Neural cell (in vitro differentiated cells): ENCODE results near the gene AKR1B1. TPM values are rescaled to one million over a fixed set of nuclear protein-coding genes. Genes with fewer than 3 reads are reported as not detected.

Experiments
- H2AFZ ChIP-seq: fragments of 200-600, 300-800 bp; sonication (generic), shearing (Covaris generic); 2 replicates; pipeline ENCODE4 v1.6.0; 2014; ENCODE audit warnings: low read depth, mild to moderate bottlenecking, antibody characterized with exemption, low read length, moderate library complexity
- H3F3A ChIP-seq: fragments of 200-600 bp; shearing (Covaris generic); 2 replicates; pipeline ENCODE4 v1.6.1; 2016; ENCODE audit warnings: mild to moderate bottlenecking, moderate library complexity, mixed read lengths, antibody characterized with exemption, low read length; ENCODE audit not compliant: insufficient read depth, poor library complexity, severe bottlenecking
- H3K27ac ChIP-seq: fragments of 200-600, 300-800 bp; sonication (generic), shearing (Covaris generic); 2 replicates; pipeline ENCODE4 v1.5.1; 2014; ENCODE audit warnings: mild to moderate bottlenecking, low read length, moderate library complexity
- H3K27me3 ChIP-seq: fragments of 300-800, 200-600 bp; sonication (generic), shearing (Covaris generic); 2 replicates; pipeline ENCODE4 v1.6.0; 2014; ENCODE audit warnings: mild to moderate bottlenecking, low read depth, low read length, moderate library complexity; ENCODE audit not compliant: insufficient read depth
- H3K36me3 ChIP-seq: fragments of 300-800, 200-600 bp; sonication (generic), shearing (Covaris generic); 2 replicates; pipeline ENCODE4 v1.5.1; 2014; ENCODE audit warnings: mild to moderate bottlenecking, antibody characterized with exemption, low read length, moderate library complexity; ENCODE audit not compliant: insufficient read depth
- H3K4me2 ChIP-seq: fragments of 300-800, 200-600 bp; sonication (generic), shearing (Covaris generic); 2 replicates; pipeline ENCODE4 v1.6.0; 2014; ENCODE audit warnings: mild to moderate bottlenecking, low read length
- H3K4me3 ChIP-seq: fragments of 300-800, 200-600 bp; sonication (generic), shearing (Covaris generic); 2 replicates; pipeline ENCODE4 v1.5.1; 2014; ENCODE audit warnings: mild to moderate bottlenecking, low read length, moderate library complexity
- H3K79me2 ChIP-seq: fragments of 200-600 bp; shearing (Covaris generic); replicated peaks from 2 replicates; pipeline ENCODE4 v1.6.0; 2014; ENCODE audit warnings: mild to moderate bottlenecking, low read length, moderate library complexity; ENCODE audit not compliant: insufficient read depth
- H3K9ac ChIP-seq: fragments of 300-800, 200-600 bp; sonication (generic), shearing (Covaris generic); 2 replicates; pipeline ENCODE4 v1.6.1; 2016; ENCODE audit warnings: mild to moderate bottlenecking, low read length, mixed read lengths
- H3K9me2 ChIP-seq: fragments of 200-600 bp; shearing (Covaris generic); 2 replicates; pipeline ENCODE4 v1.6.1; 2016; ENCODE audit warnings: mild to moderate bottlenecking, low read length, mixed read lengths; ENCODE audit not compliant: insufficient read depth
- H3K9me3 ChIP-seq: fragments of 200-600, 300-800 bp; sonication (generic), shearing (Covaris generic); 2 replicates; pipeline ENCODE4 v1.6.1; 2016; ENCODE audit warnings: mild to moderate bottlenecking, mixed run types, low read length, moderate library complexity, mixed read lengths
- H4K20me1 ChIP-seq: fragments of 200-600 bp; shearing (Covaris generic); 2 replicates; pipeline ENCODE4 v1.6.1; 2016; ENCODE audit warnings: mild to moderate bottlenecking, mixed run types; ENCODE audit not compliant: insufficient read depth
- EP300 ChIP-seq: fragments of 450-650 bp; conservative IDR thresholded peaks from 2 replicates; pipeline ENCODE4 v1.6.1; 2014; ENCODE audit warnings: antibody characterized with exemption, mild to moderate bottlenecking, moderate library complexity; ENCODE audit not compliant: poor library complexity, severe bottlenecking
- EZH2 ChIP-seq: fragments of 200-600, 300-800 bp; shearing (Covaris generic), sonication (generic); IDR thresholded peaks from 2 replicates; pipeline ENCODE4 v1.6.1; 2014; ENCODE audit warnings: antibody characterized with exemption, low read length, borderline replicate concordance, mild to moderate bottlenecking; ENCODE audit not compliant: insufficient read depth, poor library complexity, severe bottlenecking
- MXI1 ChIP-seq: fragments of 450-650 bp; conservative IDR thresholded peaks from 2 replicates; pipeline ENCODE4 v1.6.1; 2014; ENCODE audit warnings: antibody characterized with exemption, mild to moderate bottlenecking; ENCODE audit not compliant: poor library complexity, severe bottlenecking
- POLR2AphosphoS5 ChIP-seq: IDR thresholded peaks from 2 replicates; pipeline ENCODE4 v1.6.1; 2012
- RAD21 ChIP-seq: fragments of 450-650 bp; conservative IDR thresholded peaks from 2 replicates; pipeline ENCODE4 v1.6.1; 2014; ENCODE audit warnings: antibody characterized with exemption, mild to moderate bottlenecking, moderate library complexity
- SMC3 ChIP-seq: fragments of 450-650 bp; conservative IDR thresholded peaks from 2 replicates; pipeline ENCODE4 v1.6.1; 2014; ENCODE audit warnings: antibody characterized with exemption, mild to moderate bottlenecking, moderate library complexity; ENCODE audit not compliant: poor library complexity
- TAF1 ChIP-seq: IDR thresholded peaks from 2 replicates; pipeline ENCODE4 v1.6.1; 2012; ENCODE audit warnings: low read depth
- polyA plus RNA-seq: library from polyadenylated mRNA; depleted of rRNA; stranded (reverse); fragments of >200 nt; gene quantifications from 2 replicates; pipeline ENCODE4 v1.2.3, GENCODE V29; 2014
- TF ChIP-seq, protein P1 (sequence below): IDR thresholded peaks from 2 replicates; pipeline ENCODE4 v1.6.1; 2012; ENCODE audit warnings: borderline replicate concordance
- TF ChIP-seq, protein P2 (sequence below): fragments of 450-650 bp; IDR thresholded peaks from 2 replicates; pipeline ENCODE4 v1.5.1; 2014; ENCODE audit warnings: antibody characterized with exemption, mild to moderate bottlenecking, moderate library complexity; ENCODE audit not compliant: poor library complexity, severe bottlenecking

The AKR1B1 gene
- polyA plus RNA-seq, 1 donor from 2014 or later: 202 TPM

DNA sequence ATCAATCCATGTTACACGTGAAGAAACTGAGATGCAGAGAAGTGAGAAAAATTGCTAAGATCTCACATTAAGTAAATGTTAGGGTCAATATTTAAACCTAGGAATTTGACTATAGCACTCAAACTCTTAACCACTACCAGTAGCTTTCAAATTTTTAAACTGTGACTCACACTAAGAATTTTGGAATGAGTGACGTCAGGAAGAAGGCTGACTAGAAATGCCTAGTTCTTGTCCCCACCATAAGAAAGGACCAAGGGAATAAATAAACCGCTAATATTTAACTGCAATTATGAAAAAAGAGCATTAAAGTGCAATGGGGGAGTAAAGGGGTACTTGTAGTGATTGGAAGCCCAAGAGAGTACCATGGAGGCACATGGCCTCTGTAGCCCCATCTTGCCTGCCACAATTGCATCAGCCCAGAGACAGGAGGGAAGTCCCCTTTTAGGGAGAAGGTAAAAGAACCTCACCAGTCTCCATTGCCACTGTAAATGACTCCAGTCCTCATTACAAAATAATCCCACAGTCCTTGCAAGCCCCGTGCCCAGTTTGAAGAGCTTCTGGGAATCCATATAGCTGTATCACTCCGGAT lies 3.5 kb upstream of the AKR1B1 start:
- no peak for TF ChIP-seq POLR2AphosphoS5
- TF ChIP-seq SMC3: no peak
- no peak for TF ChIP-seq EZH2
- TF ChIP-seq RAD21: no peak
- TF ChIP-seq, protein P1, sequence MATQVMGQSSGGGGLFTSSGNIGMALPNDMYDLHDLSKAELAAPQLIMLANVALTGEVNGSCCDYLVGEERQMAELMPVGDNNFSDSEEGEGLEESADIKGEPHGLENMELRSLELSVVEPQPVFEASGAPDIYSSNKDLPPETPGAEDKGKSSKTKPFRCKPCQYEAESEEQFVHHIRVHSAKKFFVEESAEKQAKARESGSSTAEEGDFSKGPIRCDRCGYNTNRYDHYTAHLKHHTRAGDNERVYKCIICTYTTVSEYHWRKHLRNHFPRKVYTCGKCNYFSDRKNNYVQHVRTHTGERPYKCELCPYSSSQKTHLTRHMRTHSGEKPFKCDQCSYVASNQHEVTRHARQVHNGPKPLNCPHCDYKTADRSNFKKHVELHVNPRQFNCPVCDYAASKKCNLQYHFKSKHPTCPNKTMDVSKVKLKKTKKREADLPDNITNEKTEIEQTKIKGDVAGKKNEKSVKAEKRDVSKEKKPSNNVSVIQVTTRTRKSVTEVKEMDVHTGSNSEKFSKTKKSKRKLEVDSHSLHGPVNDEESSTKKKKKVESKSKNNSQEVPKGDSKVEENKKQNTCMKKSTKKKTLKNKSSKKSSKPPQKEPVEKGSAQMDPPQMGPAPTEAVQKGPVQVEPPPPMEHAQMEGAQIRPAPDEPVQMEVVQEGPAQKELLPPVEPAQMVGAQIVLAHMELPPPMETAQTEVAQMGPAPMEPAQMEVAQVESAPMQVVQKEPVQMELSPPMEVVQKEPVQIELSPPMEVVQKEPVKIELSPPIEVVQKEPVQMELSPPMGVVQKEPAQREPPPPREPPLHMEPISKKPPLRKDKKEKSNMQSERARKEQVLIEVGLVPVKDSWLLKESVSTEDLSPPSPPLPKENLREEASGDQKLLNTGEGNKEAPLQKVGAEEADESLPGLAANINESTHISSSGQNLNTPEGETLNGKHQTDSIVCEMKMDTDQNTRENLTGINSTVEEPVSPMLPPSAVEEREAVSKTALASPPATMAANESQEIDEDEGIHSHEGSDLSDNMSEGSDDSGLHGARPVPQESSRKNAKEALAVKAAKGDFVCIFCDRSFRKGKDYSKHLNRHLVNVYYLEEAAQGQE: no peak
- no peak for TF ChIP-seq EP300
- no peak for TF ChIP-seq MXI1
- TF ChIP-seq, protein P2, sequence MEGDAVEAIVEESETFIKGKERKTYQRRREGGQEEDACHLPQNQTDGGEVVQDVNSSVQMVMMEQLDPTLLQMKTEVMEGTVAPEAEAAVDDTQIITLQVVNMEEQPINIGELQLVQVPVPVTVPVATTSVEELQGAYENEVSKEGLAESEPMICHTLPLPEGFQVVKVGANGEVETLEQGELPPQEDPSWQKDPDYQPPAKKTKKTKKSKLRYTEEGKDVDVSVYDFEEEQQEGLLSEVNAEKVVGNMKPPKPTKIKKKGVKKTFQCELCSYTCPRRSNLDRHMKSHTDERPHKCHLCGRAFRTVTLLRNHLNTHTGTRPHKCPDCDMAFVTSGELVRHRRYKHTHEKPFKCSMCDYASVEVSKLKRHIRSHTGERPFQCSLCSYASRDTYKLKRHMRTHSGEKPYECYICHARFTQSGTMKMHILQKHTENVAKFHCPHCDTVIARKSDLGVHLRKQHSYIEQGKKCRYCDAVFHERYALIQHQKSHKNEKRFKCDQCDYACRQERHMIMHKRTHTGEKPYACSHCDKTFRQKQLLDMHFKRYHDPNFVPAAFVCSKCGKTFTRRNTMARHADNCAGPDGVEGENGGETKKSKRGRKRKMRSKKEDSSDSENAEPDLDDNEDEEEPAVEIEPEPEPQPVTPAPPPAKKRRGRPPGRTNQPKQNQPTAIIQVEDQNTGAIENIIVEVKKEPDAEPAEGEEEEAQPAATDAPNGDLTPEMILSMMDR: no peak
- TF ChIP-seq TAF1: no peak
- H3K9me3 ChIP-seq: peaks cover 5% of the 10 kb centered on the region
- no peak overlapping the region for H2AFZ ChIP-seq
- no peak overlapping the region for H3K4me2 ChIP-seq
- no peaks in the 10 kb centered on the region for H3K36me3 ChIP-seq
- H3K79me2 ChIP-seq: peaks cover 9% of the 10 kb centered on the region
- H3K27me3 ChIP-seq: no peaks in the 10 kb centered on the region
- H3K9me2 ChIP-seq: no peaks in the 10 kb centered on the region
- H3K9ac ChIP-seq: no peak overlapping the region
- H3K27ac ChIP-seq: no peak overlapping the region
- no peak overlapping the region for H3K4me3 ChIP-seq
- no peaks in the 10 kb centered on the region for H4K20me1 ChIP-seq
- H3F3A ChIP-seq: no peaks in the 10 kb centered on the region

DNA sequence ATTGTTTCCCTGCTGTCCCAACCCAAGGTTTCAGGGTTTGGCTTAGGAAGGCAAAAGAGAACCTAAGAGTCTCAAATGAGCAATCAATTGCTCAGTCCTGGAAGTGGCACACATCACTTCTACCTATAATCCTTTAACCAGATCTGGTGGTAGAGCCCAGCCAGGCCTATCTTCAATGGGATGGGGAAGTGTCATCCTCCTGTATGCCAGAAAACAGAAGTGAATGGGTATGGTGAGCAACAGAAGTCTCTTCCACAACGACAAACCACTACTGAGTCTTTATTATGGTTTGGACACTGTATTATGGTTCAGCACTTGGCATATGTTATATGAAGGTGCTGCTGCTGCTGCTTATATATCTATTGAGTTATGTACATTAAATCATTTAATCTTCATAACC lies 3.0 kb upstream of the AKR1B1 start:
- Histone ChIP-seq H3K27me3 (no peaks in the 10 kb centered on the region), H3K36me3 (no peaks in the 10 kb centered on the region), H3K4me2 (no peak overlapping the region), H3F3A (no peaks in the 10 kb centered on the region), H3K9me3 (peaks cover 5% of the 10 kb centered on the region), H3K27ac (no peak overlapping the region), H3K79me2 (peaks cover 14% of the 10 kb centered on the region), H3K9ac (no peak overlapping the region), H4K20me1 (no peaks in the 10 kb centered on the region), H3K9me2 (no peaks in the 10 kb centered on the region), H2AFZ (no peak overlapping the region), H3K4me3 (no peak overlapping the region)
- TF ChIP-seq RAD21 (no peak), TAF1 (no peak)
- TF ChIP-seq, protein P1: no peak
- TF ChIP-seq, protein P2: no peak
